SK-MEL-5 (cell line): ENCODE results near the gene FURIN. TPM values are rescaled to one million over a fixed set of nuclear protein-coding genes. Genes with fewer than 3 reads are reported as not detected.
"Not testable (repeated sequence)": the region's sequence is repeated elsewhere in the genome, so short reads cannot be mapped to it uniquely, and the experiment has no call there.

ENCODE experiments used
- DNase-seq: peaks from one replicate; pipeline ENCODE4 v3.0.0-alpha.2; 2016; ENCODE audit warnings: low read depth, low spot score
- in situ Hi-C: cut with HindIII; loops from 2 replicates; pipeline ENCODE4 v1.10.0; 2016; ENCODE audit warnings: low sequenced_read_pairs, high pct_unique_total_duplicates, low pct_unique_long_range_greater_than_20kb
- small RNA-seq, 2 experiments: library from RNA; depleted of rRNA; stranded (forward); fragments of <200 nt; gene quantifications; one replicate each; pipeline ENCODE3, GENCODE V24; 2014
- total RNA-seq: library from RNA; depleted of rRNA; stranded (reverse); fragments of >200 nt; shearing (Covaris generic); gene quantifications from 2 replicates; pipeline ENCODE4 v1.2.3, GENCODE V29; 2014; rRNA removed

The FURIN gene
- total RNA-seq, 1 experiment from 2014 or later, result 38.3 TPM

- in situ Hi-C loops, result no loop called here
Observed at GRCh38 chr15:90917569-90917968, 49.2 kb downstream of the FURIN start.

GRCh38 chr15:90918034-90918788 lies 49.8 kb downstream of the FURIN start:
- DNase-seq, result no peak
- in situ Hi-C loops, result no loop called here

More at GRCh38 chr15:90917569-90917968, 49.2 kb downstream of the FURIN start:
- no peak for DNase-seq

GRCh38 chr15:90918835-90919234 lies 50.4 kb downstream of the FURIN start:
- no peak for DNase-seq
- in situ Hi-C loops, result no loop called here

- DNase-seq, result no peak
- in situ Hi-C loops, result no loop called here
Observed at GRCh38 chr15:90921887-90922286, 53.5 kb downstream of the FURIN start.

- in situ Hi-C loops, DNase-seq: not testable (repeated sequence)
Observed at GRCh38 chr15:90922712-90923322, 54.4 kb downstream of the FURIN start.

- no peak for DNase-seq
- in situ Hi-C loops, result no loop called here
Observed at GRCh38 chr15:90924375-90924774, 56.0 kb downstream of the FURIN start.

- in situ Hi-C loops, DNase-seq: not testable (repeated sequence)
Observed at GRCh38 chr15:90926766-90927165, 58.4 kb downstream of the FURIN start.

GRCh38 chr15:90928106-90928505 lies 59.7 kb downstream of the FURIN start:
- in situ Hi-C loops, DNase-seq: not testable (repeated sequence)

- DNase-seq, result no peak
- in situ Hi-C loops, result no loop called here
Observed at GRCh38 chr15:90929246-90930019, 61.0 kb downstream of the FURIN start.

- in situ Hi-C loops, result no loop called here
Observed at GRCh38 chr15:90930861-90931574, 62.6 kb downstream of the FURIN start.

GRCh38 chr15:90931575-90931827 lies 63.1 kb downstream of the FURIN start:
- in situ Hi-C loops, result no loop called here
- DNase-seq, result no peak

More at GRCh38 chr15:90930861-90931574, 62.6 kb downstream of the FURIN start:
- no peak for DNase-seq

GRCh38 chr15:90931828-90932659 lies 63.7 kb downstream of the FURIN start, which contains the start of gene HDDC3:
HDDC3 (minus strand) TSS chr15:90932549; CDS start chr15:90932540, 9 bp downstream.
- DNase-seq, result peak; percentile 80
- in situ Hi-C loops, result no loop called here

- DNase-seq, result no peak
- in situ Hi-C loops, result no loop called here
Observed at GRCh38 chr15:90932660-90932991, 64.2 kb downstream of the FURIN start.

Small RNA genes within 50 kb of the gene (small RNA-seq; reads per million reads assigned to genes)
- 0 reads per million in 2 experiments for gene RN7SL363P

Other genes starting within 250 kb of the FURIN start
- 41.3 and 41.9 TPM in 2 replicates for gene BLM, start 151.2 kb upstream of the FURIN start, total RNA-seq
- gene FES, start 15.9 kb downstream of the FURIN start, total RNA-seq, result 0.16 TPM in 1 of 2 replicates, not detected in the other
- gene MAN2A2, start 34.7 kb downstream of the FURIN start, total RNA-seq, result 4.7 and 6.8 TPM in 2 replicates
- gene HDDC3, start 64.0 kb downstream of the FURIN start, total RNA-seq, result 17.0 and 17.6 TPM in 2 replicates
- 58.4 and 62.4 TPM in 2 replicates for gene UNC45A, start 66.7 kb downstream of the FURIN start, total RNA-seq
- gene RCCD1, start 86.3 kb downstream of the FURIN start, total RNA-seq, result 9.9 and 10.1 TPM in 2 replicates
- 92.3 and 109 TPM in 2 replicates for gene PRC1, start 125.9 kb downstream of the FURIN start, total RNA-seq
- 16.1 and 18.8 TPM in 2 replicates for gene VPS33B, start 154.0 kb downstream of the FURIN start, total RNA-seq
- 0.11 and 0.18 TPM in 2 replicates for gene SV2B, start 231.7 kb downstream of the FURIN start, total RNA-seq